Tibial nerve (tissue), 4 donors: Measurements from ENCODE around the gene BEAN1.
"Not testable (repeated sequence)": the region's sequence is repeated elsewhere in the genome, so short reads cannot be mapped to it uniquely, and the experiment has no call there.

Experiments
- CTCF ChIP-seq, 5 experiments: fragments of 200-600 bp in 3 of 5; fragments of 450-650 bp in 2 of 5; sonication (generic) in 3 of 5; IDR thresholded peaks; one replicate each; pipeline ENCODE4 v1.5.1; 2016 to 2019; ENCODE audit warnings: antibody characterized with exemption in 5 of 5, mild to moderate bottlenecking in 3 of 5, moderate library complexity in 2 of 5
- EP300 ChIP-seq, 2 donors: sonication (generic); formaldehyde crosslinking; IDR thresholded peaks; one replicate each; pipeline ENCODE4 v1.6.1; 2017; ENCODE audit warnings: antibody characterized with exemption in 2 of 2, mild to moderate bottlenecking in 1 of 2
- POLR2A ChIP-seq, 2 donors: fragments of 450-650 bp; IDR thresholded peaks; one replicate each; pipeline ENCODE4 v1.6.1; 2017; ENCODE audit warnings: antibody characterized with exemption in 2 of 2, mild to moderate bottlenecking in 2 of 2, moderate library complexity in 2 of 2

- TF ChIP-seq CTCF, POLR2A, EP300 (IDR thresholded peaks at IDR 0.05): not testable (repeated sequence)
Measured at GRCh38 chr16:66514391-66514790, 87.3 kb downstream of the BEAN1 start.
